BLaER1 treated with 17β-estradiol and CSF1 and Interleukin-3, amounts not matched to agents 10 nM and 100 nM (cell line): Measurements from ENCODE around the gene TBC1D9B.

Source experiments
- H3K27ac ChIP-seq, 11 experiments: shearing (Covaris generic); formaldehyde crosslinking; 2 replicates each; pipeline ENCODE4 v1.8.1; 2022
- H3K27me3 ChIP-seq, 11 experiments: shearing (Covaris generic); formaldehyde crosslinking; 2 replicates each; pipeline ENCODE4 v1.8.1; 2022
- H3K36me3 ChIP-seq, 11 experiments: shearing (Covaris generic); formaldehyde crosslinking; 2 replicates each; pipeline ENCODE4 v1.8.1; 2022
- H3K4me1 ChIP-seq, 10 experiments: shearing (Covaris generic); formaldehyde crosslinking; 2 replicates each; pipeline ENCODE4 v1.8.1; 2022
- H3K4me2 ChIP-seq, 11 experiments: shearing (Covaris generic); formaldehyde crosslinking; 2 replicates each; pipeline ENCODE4 v1.8.1; 2022
- H3K4me3 ChIP-seq, 10 experiments: shearing (Covaris generic); formaldehyde crosslinking; 2 replicates each; pipeline ENCODE4 v1.8.1; 2022
- H3K9ac ChIP-seq, 11 experiments: shearing (Covaris generic); formaldehyde crosslinking; 2 replicates each; pipeline ENCODE4 v1.8.1; 2022
- H3K9me3 ChIP-seq, 11 experiments: shearing (Covaris generic); formaldehyde crosslinking; replicated peaks in 1 of 11; 2 replicates each; pipeline ENCODE4 v1.8.1; 2022
- H4K20me1 ChIP-seq, 11 experiments: shearing (Covaris generic); formaldehyde crosslinking; 2 replicates each; pipeline ENCODE4 v1.8.1; 2022
- Cebpa-rat ChIP-seq, 11 experiments: shearing (Covaris generic); IDR thresholded peaks; 2 replicates each; pipeline ENCODE4 v1.8.1; 2022

The TBC1D9B gene

DNA sequence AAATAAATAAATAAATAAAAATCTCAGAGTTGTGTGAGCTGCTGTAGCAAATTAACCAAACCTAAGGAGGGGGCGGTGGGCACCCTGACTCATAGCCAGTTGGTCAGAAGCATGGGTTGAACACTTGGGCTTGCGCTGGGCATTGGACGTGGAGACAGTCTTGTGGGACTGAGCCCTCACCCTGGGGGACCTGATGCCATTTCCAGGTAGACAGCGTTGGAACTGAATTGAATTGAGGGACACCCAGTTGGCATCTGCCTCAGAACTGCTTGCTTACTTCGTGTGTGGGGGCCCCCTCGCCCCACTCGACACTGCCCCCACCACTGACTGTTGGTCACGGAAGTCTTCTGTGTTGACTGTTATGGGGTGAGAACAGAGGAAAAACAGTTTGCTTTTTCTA is 19.0 kb upstream of the TBC1D9B start:
- Histone ChIP-seq H3K27ac (no peak overlapping the region), H3K9me3 (peaks cover 4 to 31% (median 18%) of the 10 kb centered on the region in 11 experiments; a peak in 20 of 22 replicates), H3K4me1 (peaks cover 10 to 15% (median 11%) of the 10 kb centered on the region in 10 experiments), H4K20me1 (no peaks in the 10 kb centered on the region), H3K4me3 (no peak overlapping the region), H3K4me2 (no peak overlapping the region), H3K36me3 (no peaks in the 10 kb centered on the region), H3K27me3 (no peaks in the 10 kb centered on the region), H3K9ac (no peak overlapping the region)
- TF ChIP-seq Cebpa-rat (IDR thresholded peaks at IDR 0.05) = no peak

DNA sequence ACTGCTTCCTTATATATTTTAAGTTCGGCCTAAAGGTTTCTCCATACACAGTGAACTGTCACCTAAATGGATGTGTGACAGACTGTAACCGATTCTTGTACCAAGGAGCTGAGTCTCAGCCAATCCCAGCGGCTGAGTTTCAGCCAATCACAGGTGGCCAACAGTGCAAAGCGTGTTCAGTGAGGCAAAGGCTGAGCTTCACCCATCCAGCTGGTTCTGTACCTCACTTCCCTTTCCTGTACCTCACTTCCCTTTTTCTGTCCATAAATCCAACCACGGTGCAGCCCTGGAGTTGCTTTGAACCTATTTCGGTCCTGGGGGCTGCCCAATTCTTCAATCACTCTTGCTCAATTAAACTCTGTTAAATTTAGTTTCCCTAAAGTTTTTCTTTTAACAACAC is 15.7 kb upstream of the TBC1D9B start:
- H3K27me3 ChIP-seq = no peaks in the 10 kb centered on the region
- H3K4me3 ChIP-seq = 0 out of 20 replicates have a peak overlapping the region, but pooled peaks of 1 of the 10 experiments have one; percentile 3
- H3K36me3 ChIP-seq = no peaks in the 10 kb centered on the region
- H3K27ac ChIP-seq = peak overlapping the region in 10 of 11 experiments; percentile 31 to 76 (median 66); a peak in 18 of 22 replicates
- H3K9me3 ChIP-seq = peaks cover 4 to 25% (median 18%) of the 10 kb centered on the region in 11 experiments; a peak in 20 of 22 replicates
- H3K4me2 ChIP-seq = peak overlapping the region; percentile 12 to 54 (median 45); a peak in 20 of 22 replicates
- peaks cover 31 to 44% (median 37%) of the 10 kb centered on the region in 10 experiments for H3K4me1 ChIP-seq
- TF ChIP-seq Cebpa-rat (IDR thresholded peaks at IDR 0.05) = peak in 1 of 11 experiments; percentile 40; a peak in 1 of 22 replicates
- H4K20me1 ChIP-seq = no peaks in the 10 kb centered on the region
- H3K9ac ChIP-seq = peak overlapping the region in 1 of 11 experiments; percentile 34; a peak in 2 of 22 replicates

- Histone ChIP-seq H3K4me2 (peak overlapping the region; percentile 73 to 91 (median 84)), H3K9me3 (peaks cover 4 to 28% (median 15%) of the 10 kb centered on the region in 11 experiments; a peak in 20 of 22 replicates), H3K27me3 (no peaks in the 10 kb centered on the region), H4K20me1 (no peaks in the 10 kb centered on the region), H3K4me1 (peaks cover 63 to 76% (median 70%) of the 10 kb centered on the region in 10 experiments), H3K36me3 (no peaks in the 10 kb centered on the region), H3K4me3 (no peak overlapping the region), H3K27ac (peak overlapping the region in 8 of 11 experiments; percentile 29 to 86 (median 55); a peak in 10 of 22 replicates), H3K9ac (peak overlapping the region in 7 of 11 experiments; percentile 22 to 59 (median 51); a peak in 9 of 22 replicates)
- TF ChIP-seq Cebpa-rat (IDR thresholded peaks at IDR 0.05) = no peak
These were observed 12.5 kb upstream of the TBC1D9B start for GRCh38 chr5:179920175-179920574.

DNA sequence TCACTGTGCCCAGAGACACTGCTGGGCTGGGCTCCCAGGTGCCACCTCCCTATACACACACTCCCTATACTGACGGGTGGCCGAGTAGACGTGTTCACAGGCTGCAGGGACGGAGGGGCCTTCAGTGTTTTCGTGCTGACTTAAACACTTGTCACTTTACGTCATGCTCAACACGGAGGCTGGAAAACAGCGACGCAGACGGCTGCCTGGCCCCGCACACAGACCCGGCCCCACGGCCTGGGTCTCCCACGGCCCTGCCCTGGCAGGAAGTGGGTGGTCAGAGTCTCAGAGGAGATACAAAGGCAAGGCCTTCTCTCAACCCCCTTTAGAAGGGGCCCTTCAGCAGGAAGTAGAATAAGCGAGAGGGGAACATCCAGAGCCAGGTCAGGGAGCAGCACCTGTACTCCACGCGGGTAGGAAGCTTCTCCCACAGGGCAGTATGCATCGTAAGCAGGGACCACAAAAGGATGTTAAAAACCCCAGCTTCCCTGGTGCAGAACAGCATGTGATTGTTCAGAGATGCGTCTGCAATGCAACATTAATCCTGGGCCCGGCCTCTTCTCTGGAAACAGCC is 11.9 kb upstream of the TBC1D9B start:
- Histone ChIP-seq H3K4me1 (peaks cover 69 to 82% (median 76%) of the 10 kb centered on the region in 10 experiments), H3K27me3 (no peaks in the 10 kb centered on the region), H3K9ac (peak overlapping the region in 9 of 11 experiments; percentile 18 to 59 (median 46); a peak in 12 of 22 replicates), H3K4me2 (peak overlapping the region; percentile 73 to 91 (median 84)), H3K4me3 (0 out of 20 replicates have a peak overlapping the region, but pooled peaks of 1 of the 10 experiments have one; percentile 7), H3K9me3 (peaks cover 4 to 28% (median 15%) of the 10 kb centered on the region in 11 experiments; a peak in 20 of 22 replicates), H3K27ac (peak overlapping the region in 10 of 11 experiments; percentile 13 to 86 (median 52); a peak in 18 of 22 replicates), H4K20me1 (no peaks in the 10 kb centered on the region), H3K36me3 (no peaks in the 10 kb centered on the region)
- TF ChIP-seq Cebpa-rat (IDR thresholded peaks at IDR 0.05) = no peak

DNA sequence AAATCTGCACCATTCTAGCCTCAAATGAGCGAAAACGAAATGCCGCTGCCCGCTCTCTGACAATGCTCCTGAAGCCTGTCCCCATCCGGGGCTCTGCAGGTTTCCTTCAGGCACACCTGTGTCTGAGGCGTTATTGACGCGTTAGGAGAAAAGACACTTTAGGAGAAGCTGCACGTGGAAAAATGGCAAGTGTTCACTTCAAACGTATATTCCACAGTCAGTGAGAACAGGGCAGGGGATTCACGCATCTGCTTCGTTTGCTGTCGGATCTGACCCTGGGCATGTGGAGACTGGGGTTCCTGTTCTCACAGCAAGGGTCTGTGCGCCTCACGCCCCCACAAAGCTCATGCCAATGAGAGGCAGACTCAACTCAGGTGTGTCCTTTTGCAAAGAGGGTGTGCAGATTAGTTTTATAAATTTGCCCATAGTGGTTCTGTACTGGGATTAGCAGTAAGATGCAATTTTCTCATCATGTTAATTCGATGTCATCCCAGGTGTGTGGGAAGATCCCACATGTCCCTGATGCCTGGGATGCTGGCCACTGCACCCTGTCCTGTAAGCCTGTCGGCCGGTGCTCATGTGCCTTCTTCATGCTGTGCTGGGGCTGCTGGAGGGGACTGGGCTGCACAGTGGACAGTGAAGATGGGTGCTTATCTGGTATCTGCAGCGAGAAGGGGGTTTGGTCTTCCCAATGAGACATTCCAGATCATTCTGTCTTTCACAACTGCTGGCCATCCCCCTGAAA is 11.2 kb upstream of the TBC1D9B start:
- Histone ChIP-seq H3K27ac (peak overlapping the region in 9 of 11 experiments; percentile 29 to 86 (median 56); a peak in 14 of 22 replicates), H3K4me1 (peaks cover 75 to 88% (median 81%) of the 10 kb centered on the region in 10 experiments), H4K20me1 (no peaks in the 10 kb centered on the region), H3K27me3 (no peaks in the 10 kb centered on the region), H3K9ac (peak overlapping the region in 7 of 11 experiments; percentile 18 to 59 (median 51); a peak in 7 of 22 replicates), H3K4me2 (peak overlapping the region; percentile 73 to 91 (median 84)), H3K4me3 (no peak overlapping the region), H3K9me3 (peaks cover 4 to 22% (median 13%) of the 10 kb centered on the region in 11 experiments; a peak in 20 of 22 replicates), H3K36me3 (no peaks in the 10 kb centered on the region)
- TF ChIP-seq Cebpa-rat (IDR thresholded peaks at IDR 0.05) = no peak

DNA sequence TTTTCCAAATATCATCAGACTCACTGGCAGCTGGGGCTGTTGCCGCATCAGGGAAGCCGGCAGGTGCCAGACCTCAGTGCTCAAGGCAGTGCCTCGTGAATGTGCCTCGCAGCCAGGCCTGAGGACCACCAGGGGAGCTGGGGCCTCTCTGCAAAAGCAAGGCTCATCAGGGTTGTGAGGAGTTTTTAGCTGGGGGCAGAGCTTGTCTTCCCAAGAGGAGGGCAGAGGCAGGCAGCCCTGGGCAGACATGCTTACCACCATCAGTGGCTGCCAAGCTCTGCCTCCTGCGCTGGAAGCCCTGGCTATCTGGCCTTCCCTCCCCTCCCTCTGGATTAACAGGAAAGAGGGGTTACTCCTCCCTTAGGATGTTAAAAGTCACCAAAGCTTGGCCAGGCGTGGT is 8.8 kb upstream of the TBC1D9B start:
- H3K27ac ChIP-seq = peak overlapping the region; percentile 52 to 87 (median 78); a peak in 21 of 22 replicates
- no peak for TF ChIP-seq Cebpa-rat (IDR thresholded peaks at IDR 0.05)
- no peaks in the 10 kb centered on the region for H3K27me3 ChIP-seq
- H3K9me3 ChIP-seq = peaks cover 0 to 4% (median 0%) of the 10 kb centered on the region in 11 experiments; a peak in 1 of 22 replicates
- no peaks in the 10 kb centered on the region for H3K36me3 ChIP-seq
- no peaks in the 10 kb centered on the region for H4K20me1 ChIP-seq
- H3K4me1 ChIP-seq = peaks cover 83 to 94% (median 88%) of the 10 kb centered on the region in 10 experiments
- H3K4me2 ChIP-seq = peak overlapping the region; percentile 75 to 93 (median 85)
- no peak overlapping the region for H3K4me3 ChIP-seq
- H3K9ac ChIP-seq = peak overlapping the region in 4 of 11 experiments; percentile 3 to 63 (median 46); a peak in 6 of 22 replicates

DNA sequence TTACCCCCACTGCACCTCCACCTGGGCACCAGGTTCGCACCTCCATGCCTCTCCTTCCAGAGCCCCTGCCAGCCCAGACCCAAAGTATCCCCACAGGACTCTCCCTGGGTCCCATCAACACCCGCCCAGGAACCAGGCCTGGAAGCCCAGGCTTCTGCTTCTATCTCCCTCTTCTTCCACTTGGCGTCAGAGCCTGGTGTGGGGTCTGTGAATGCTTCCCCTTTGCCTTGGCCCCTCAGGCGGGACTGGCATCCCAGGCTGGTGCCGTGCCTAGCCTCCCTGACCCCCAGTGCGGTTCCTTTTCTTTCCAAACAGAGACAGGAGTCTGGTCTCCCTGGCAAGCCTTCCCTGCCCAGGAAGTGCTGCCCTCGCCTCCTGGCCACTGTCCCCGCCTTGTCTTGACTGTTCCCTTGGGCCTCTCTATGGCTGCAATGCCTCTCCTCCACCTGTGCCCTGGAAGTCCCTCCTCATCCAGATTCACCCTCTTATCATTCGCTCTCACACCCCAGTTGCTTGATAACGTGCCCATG is 7.8 kb upstream of the TBC1D9B start:
- no peaks in the 10 kb centered on the region for H3K27me3 ChIP-seq
- peak overlapping the region in 8 of 11 experiments; percentile 10 to 86 (median 38); a peak in 11 of 22 replicates for H3K27ac ChIP-seq
- peaks cover 81 to 86% (median 83%) of the 10 kb centered on the region in 10 experiments for H3K4me1 ChIP-seq
- peak overlapping the region; percentile 75 to 93 (median 85) for H3K4me2 ChIP-seq
- peak overlapping the region in 1 of 11 experiments; percentile 12; a peak in 2 of 22 replicates for H3K9ac ChIP-seq
- TF ChIP-seq Cebpa-rat (IDR thresholded peaks at IDR 0.05) = no peak
- no peaks in the 10 kb centered on the region for H4K20me1 ChIP-seq
- no peaks in the 10 kb centered on the region for H3K36me3 ChIP-seq
- no peak overlapping the region for H3K4me3 ChIP-seq
- peaks cover 0 to 4% (median 0%) of the 10 kb centered on the region in 11 experiments; a peak in 1 of 22 replicates for H3K9me3 ChIP-seq

GRCh38 chr5:179914032-179914755 is 6.5 kb upstream of the TBC1D9B start:
- Histone ChIP-seq H3K36me3 (no peaks in the 10 kb centered on the region), H3K27me3 (no peaks in the 10 kb centered on the region), H3K4me1 (peaks cover 68 to 73% (median 71%) of the 10 kb centered on the region in 10 experiments), H4K20me1 (no peaks in the 10 kb centered on the region), H3K9ac (peak overlapping the region in 3 of 11 experiments; percentile 46 to 58 (median 55); a peak in 6 of 22 replicates), H3K4me3 (peak overlapping the region in 1 of 10 experiments; percentile 29; a peak in 1 of 20 replicates), H3K4me2 (peak overlapping the region; percentile 57 to 93 (median 75)), H3K27ac (peak overlapping the region; percentile 4 to 78 (median 55); a peak in 18 of 22 replicates), H3K9me3 (peaks cover 0 to 4% (median 0%) of the 10 kb centered on the region in 11 experiments; a peak in 1 of 22 replicates)
- TF ChIP-seq Cebpa-rat (IDR thresholded peaks at IDR 0.05) = no peak
